Measurements from ENCODE around the gene GADD45G. TPM values are rescaled to one million over a fixed set of nuclear protein-coding genes. Genes with fewer than 3 reads are reported as not detected.

GADD45G gene
- polyA plus RNA-seq, 1 of the 3 experiments (the other 2 are of a cell fraction), result 1.3 TPM

GRCh38 chr9:89594811-89595550, 9.8 kb upstream of the GADD45G start:
- Histone ChIP-seq H2AFZ (ENCODE audit: low read depth) (no peak overlapping the region), H3K27ac (ENCODE audit: low read depth in 2 of 2, low read length in 1 of 2) (no peak overlapping the region), H3K4me3 (ENCODE audit: low read depth in 2 of 2, low read length in 1 of 2) (no peak overlapping the region), H3F3A (replicated peaks; ENCODE audit: insufficient read depth) (no peaks in the 10 kb centered on the region), H3K36me3 (replicated peaks in 1 of 2; ENCODE audit: control insufficient read depth in 1 of 2, insufficient read depth in 2 of 2, low read length in 1 of 2) (no peaks in the 10 kb centered on the region), H3K27me3 (ENCODE audit: insufficient read depth) (peaks cover 21% of the 10 kb centered on the region; the same call in 1 of the 2 replicates), H3K9me2 (no peaks in the 10 kb centered on the region), H3K4me1 (ENCODE audit: control insufficient read depth in 1 of 2, insufficient read depth in 2 of 2, low read depth in 1 of 2, low read length in 1 of 2) (peaks cover 0 to 7% of the 10 kb centered on the region in 2 experiments; a peak in 1 of 4 replicates), H3K4me2 (no peak overlapping the region), H3K79me2 (ENCODE audit: insufficient read depth) (no peaks in the 10 kb centered on the region), H3K9me3 (no peaks in the 10 kb centered on the region), H3K9ac (no peak overlapping the region), H4K20me1 (ENCODE audit: insufficient read depth) (no peaks in the 10 kb centered on the region)
- ChIA-PET CTCF (interaction anchor here (1.9 to 17.1 kb wide), 7 partner anchors 8 to 1275 kb away, joined by 7 to 604 read pairs (median 14); no protein-coding TSS in a partner anchor), POLR2A (no interaction called here)
- TF ChIP-seq NRF1 (IDR thresholded peaks at IDR 0.05; ENCODE audit: low read depth, low read length), result no peak
- TF ChIP-seq RXRA (IDR thresholded peaks at IDR 0.05; ENCODE audit: borderline replicate concordance, low read depth), result no peak
- no peak for TF ChIP-seq RCOR1 (IDR thresholded peaks at IDR 0.05; ENCODE audit: low read length)
- no peak for TF ChIP-seq FOXM1 (IDR thresholded peaks at IDR 0.05; ENCODE audit: low read depth)
- WGBS (ENCODE audit: low lambda C conversion rate), result 46% methylated on average over 8 of the region's 8 CpGs
- DNase-seq, result no peak

DNA sequence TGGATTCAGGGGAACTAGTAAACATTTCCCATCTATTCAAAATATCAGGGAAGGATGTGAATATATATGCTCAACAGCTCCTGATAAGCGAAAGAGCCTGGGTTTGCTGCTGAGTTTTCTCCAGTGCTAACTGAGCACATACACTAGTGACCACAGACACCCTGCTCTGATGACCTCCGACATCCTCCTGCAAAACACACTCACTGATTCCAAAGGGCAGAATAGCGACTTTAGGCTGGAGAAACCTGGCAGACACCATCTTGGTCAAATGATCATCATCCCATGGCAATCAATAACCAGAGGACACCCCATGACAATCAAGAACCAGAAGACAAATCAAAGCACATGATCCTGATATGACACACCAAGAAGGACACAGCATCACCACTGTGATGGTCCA, 9.2 kb upstream of the GADD45G start:
- Histone ChIP-seq H4K20me1 (ENCODE audit: insufficient read depth) (no peaks in the 10 kb centered on the region), H3F3A (replicated peaks; ENCODE audit: insufficient read depth) (no peaks in the 10 kb centered on the region), H3K4me2 (no peak overlapping the region), H3K4me1 (ENCODE audit: control insufficient read depth in 1 of 2, insufficient read depth in 2 of 2, low read depth in 1 of 2, low read length in 1 of 2) (peaks cover 0 to 10% of the 10 kb centered on the region in 2 experiments; a peak in 1 of 4 replicates), H3K27ac (ENCODE audit: low read depth in 2 of 2, low read length in 1 of 2) (no peak overlapping the region), H3K4me3 (ENCODE audit: low read depth in 2 of 2, low read length in 1 of 2) (no peak overlapping the region), H3K79me2 (ENCODE audit: insufficient read depth) (no peaks in the 10 kb centered on the region), H3K9ac (no peak overlapping the region), H3K9me3 (no peaks in the 10 kb centered on the region), H3K36me3 (replicated peaks in 1 of 2; ENCODE audit: control insufficient read depth in 1 of 2, insufficient read depth in 2 of 2, low read length in 1 of 2) (no peaks in the 10 kb centered on the region), H2AFZ (ENCODE audit: low read depth) (no peak overlapping the region), H3K9me2 (no peaks in the 10 kb centered on the region), H3K27me3 (ENCODE audit: insufficient read depth) (peaks cover 25% of the 10 kb centered on the region; the same call in 1 of the 2 replicates)
- TF ChIP-seq GABPA (IDR thresholded peaks at IDR 0.05; ENCODE audit: low read depth) (no peak), REST (IDR thresholded peaks at IDR 0.05; ENCODE audit: low read depth, low read length) (no peak), FOSL2 (IDR thresholded peaks at IDR 0.05; ENCODE audit: borderline replicate concordance, low read depth) (no peak), YY1 (IDR thresholded peaks at IDR 0.05; ENCODE audit: low read depth) (no peak), MXI1 (IDR thresholded peaks at IDR 0.05; ENCODE audit: low read depth, low read length) (no peak), EP300 (IDR thresholded peaks at IDR 0.05; ENCODE audit: borderline replicate concordance in 1 of 2, low read depth in 1 of 2, low read length in 1 of 2) (no peak), MEF2A (IDR thresholded peaks at IDR 0.05; ENCODE audit: borderline replicate concordance, low read depth) (no peak), NFIC (IDR thresholded peaks at IDR 0.05; ENCODE audit: borderline replicate concordance) (no peak), TAF1 (IDR thresholded peaks at IDR 0.05; ENCODE audit: borderline replicate concordance, low read depth, low read length) (no peak), EZH2phosphoT487 (IDR thresholded peaks at IDR 0.05; ENCODE audit: borderline replicate concordance, low read depth) (no peak)
- TF ChIP-seq, protein P1, sequence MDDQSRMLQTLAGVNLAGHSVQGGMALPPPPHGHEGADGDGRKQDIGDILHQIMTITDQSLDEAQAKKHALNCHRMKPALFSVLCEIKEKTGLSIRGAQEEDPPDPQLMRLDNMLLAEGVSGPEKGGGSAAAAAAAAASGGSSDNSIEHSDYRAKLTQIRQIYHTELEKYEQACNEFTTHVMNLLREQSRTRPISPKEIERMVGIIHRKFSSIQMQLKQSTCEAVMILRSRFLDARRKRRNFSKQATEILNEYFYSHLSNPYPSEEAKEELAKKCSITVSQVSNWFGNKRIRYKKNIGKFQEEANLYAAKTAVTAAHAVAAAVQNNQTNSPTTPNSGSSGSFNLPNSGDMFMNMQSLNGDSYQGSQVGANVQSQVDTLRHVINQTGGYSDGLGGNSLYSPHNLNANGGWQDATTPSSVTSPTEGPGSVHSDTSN (IDR thresholded peaks at IDR 0.05), result no peak
- TF ChIP-seq, protein P2, sequence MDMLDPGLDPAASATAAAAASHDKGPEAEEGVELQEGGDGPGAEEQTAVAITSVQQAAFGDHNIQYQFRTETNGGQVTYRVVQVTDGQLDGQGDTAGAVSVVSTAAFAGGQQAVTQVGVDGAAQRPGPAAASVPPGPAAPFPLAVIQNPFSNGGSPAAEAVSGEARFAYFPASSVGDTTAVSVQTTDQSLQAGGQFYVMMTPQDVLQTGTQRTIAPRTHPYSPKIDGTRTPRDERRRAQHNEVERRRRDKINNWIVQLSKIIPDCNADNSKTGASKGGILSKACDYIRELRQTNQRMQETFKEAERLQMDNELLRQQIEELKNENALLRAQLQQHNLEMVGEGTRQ (IDR thresholded peaks at IDR 0.05; ENCODE audit: borderline replicate concordance, low read depth, low read length), result no peak
- WGBS (ENCODE audit: low lambda C conversion rate), result 16% methylated on average over 3 of the region's 3 CpGs
- ChIA-PET CTCF (interaction anchor here (0.6 to 17.1 kb wide), 6 partner anchors 8 to 508 kb away, joined by 3 to 604 read pairs (median 7); no protein-coding TSS in a partner anchor), POLR2A (no interaction called here)
- no peak for DNase-seq
